ENCODE measurements around the gene NIP7. TPM values are rescaled to one million over a fixed set of nuclear protein-coding genes. Genes with fewer than 3 reads are reported as not detected.
"Not testable (repeated sequence)": the region's sequence is repeated elsewhere in the genome, so short reads cannot be mapped to it uniquely, and the experiment has no call there.

The NIP7 gene
- polyA plus RNA-seq, 3 donors, result 27.6 to 34.0 (median 30.9) TPM

DNA sequence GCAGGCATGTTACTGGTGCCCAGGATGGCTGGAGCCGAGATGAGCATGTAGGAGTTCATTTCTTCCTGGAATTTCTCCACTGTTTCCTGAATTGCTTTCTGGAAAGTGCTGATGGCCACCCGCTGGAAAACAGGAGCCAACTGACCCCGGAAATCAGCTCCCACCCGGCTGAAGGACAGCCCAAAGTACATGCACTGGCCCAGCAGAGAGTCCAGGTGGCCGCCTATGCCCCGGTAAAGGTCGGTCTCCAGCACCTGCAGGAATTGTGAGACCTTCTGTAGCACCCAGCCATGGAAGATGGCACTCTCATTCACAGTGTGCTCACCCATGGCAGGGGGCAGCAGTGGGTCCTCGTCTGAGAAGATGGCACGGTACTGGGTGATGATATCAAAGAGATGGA is 4.9 kb upstream of the NIP7 start:
- no peak for DNase-seq

DNA sequence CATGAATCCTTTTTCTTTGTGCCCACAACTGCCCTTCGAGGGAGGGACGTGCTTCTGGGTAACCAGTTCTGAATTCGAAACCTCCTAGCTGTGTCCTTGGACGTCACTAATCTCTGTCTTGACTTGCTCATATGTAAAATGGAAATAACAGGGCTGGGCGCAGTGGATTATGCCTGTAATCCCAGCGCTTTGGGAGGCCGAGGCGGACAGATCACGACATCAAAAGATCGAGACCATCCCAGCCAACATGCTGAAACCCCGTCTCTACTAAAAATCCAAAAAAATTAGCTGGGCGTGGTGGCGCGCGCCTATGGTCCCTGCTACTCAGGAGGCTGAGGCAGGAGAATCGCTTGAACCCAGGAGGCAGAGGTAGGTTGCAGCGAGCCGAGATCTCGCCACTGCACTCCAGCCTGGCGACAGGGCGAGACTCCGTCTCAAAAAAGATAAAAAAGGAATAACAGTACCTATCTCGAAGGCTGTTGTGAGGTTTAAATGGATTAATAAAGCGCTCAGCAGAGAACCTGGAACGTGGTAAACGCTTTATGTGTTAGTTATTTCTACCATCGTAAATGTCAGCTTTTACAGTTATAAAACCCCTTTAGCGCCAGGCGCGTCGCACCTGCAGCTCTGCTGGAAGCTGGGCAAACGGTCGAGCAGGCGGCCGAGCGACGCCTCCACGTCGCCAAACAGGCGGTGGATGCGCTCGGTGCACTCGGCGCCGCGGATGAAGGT is 849 bp upstream of the NIP7 start:
- DNase-seq, result no peak

DNA sequence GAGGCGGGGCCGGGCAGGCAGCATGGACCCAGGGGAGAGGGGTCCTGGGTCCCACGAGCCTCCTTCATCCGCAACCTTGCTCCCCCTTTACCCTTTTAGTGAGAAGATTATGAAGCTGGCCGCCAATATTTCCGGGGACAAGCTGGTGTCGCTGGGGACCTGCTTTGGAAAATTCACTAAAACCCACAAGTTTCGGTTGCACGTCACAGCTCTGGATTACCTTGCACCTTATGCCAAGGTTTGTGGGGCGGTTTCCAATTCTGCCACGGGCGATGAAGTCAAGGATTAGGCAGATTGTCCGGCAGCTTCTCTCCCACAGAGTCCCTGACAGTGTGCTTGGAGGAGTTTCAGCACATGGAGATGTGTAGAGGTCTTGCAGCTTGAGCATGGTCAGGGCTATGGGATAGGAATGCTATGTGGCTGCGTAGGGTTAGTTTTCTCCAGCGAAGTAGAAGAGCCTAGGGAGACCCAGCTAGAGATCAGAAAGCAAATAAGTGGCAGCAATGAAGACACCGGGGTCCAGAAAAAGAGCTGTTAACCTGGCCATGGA is 598 bp downstream of the NIP7 start:
- no peak for DNase-seq

- no peak for DNase-seq
Measured at GRCh38 chr16:69344171-69344570, 4.6 kb downstream of the NIP7 start.

- DNase-seq, result no peak
Measured at GRCh38 chr16:69345923-69346322, 6.4 kb downstream of the NIP7 start.

DNA sequence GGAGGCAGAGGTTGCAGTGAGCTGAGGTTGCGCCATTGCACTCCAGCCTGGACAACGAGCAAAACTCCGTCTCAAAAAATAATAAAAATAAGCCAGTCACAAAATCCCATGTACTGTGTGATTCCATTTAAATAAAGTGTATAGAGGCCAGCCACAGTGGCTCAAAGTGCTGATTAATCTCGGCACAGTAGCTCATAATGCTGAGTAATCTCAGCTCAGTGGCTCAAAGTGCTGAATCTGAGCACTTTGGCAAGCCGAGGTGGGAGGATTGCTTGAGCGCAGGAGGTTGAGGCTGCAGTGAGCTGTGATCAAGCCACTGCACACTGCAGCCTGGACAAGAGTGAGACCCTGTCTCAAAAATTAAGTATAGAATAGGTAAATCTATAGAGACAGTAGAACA is 7.1 kb downstream of the NIP7 start:
- no peak for DNase-seq

- no peak for DNase-seq
Measured at GRCh38 chr16:69348222-69348621, 8.7 kb downstream of the NIP7 start.

DNA sequence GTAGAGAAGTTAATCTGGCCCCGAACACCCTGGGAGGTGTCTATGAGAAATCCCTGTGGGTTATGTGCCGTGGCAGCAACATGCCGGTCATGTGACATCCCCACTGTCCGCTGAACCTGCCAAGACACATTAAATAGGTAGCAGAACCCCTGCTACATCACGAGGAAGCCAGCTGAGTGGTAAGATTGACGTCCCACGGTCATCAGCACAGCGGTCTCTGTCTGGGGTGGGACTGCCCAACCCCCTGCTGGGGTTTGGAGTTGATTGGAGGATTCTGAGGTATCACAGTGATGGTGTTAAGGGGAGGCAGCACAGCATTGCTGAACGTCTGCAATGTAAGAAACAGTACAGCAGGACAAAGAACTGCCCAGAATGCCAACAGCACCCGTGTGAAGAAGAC is 10.0 kb downstream of the NIP7 start:
- DNase-seq, result no peak

DNA sequence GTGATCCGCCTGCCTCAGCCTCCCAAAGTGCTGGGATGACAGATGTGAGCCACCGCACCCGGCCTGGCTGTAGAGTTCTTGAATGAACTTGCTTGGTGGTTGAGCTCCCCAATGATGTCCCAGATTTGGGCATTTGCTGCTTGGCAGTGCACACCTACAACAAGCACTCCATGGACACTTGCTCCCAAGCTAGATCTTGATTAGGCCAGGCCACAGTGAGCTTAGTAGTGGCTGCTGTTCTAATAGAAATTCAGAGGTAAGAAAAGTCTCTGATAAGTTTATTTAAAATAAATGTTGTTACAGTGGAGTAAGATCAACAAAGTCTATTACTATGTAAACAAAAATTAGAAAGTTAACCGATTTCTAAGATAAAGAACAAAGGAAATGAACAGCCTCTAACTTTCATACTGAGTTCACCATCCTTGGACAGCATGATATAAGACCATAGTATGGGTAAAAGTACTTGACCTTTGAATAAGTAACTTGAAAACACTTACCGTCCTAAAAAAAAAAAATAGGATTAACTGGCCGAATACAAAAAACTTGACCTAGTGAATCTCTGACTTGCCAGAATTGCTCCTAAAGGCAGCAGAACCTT is 11.1 kb downstream of the NIP7 start:
- DNase-seq, result no peak

GRCh38 chr16:69351309-69352027 is 11.9 kb downstream of the NIP7 start, which contains the start of gene TMED6:
TSS of gene TMED6 (minus strand) at chr16:69351786. CDS start at chr16:69351753, 33 bp downstream.
- no peak for DNase-seq

GRCh38 chr16:69360070-69360469 is 20.5 kb downstream of the NIP7 start:
- DNase-seq, result not testable (repeated sequence)

DNA sequence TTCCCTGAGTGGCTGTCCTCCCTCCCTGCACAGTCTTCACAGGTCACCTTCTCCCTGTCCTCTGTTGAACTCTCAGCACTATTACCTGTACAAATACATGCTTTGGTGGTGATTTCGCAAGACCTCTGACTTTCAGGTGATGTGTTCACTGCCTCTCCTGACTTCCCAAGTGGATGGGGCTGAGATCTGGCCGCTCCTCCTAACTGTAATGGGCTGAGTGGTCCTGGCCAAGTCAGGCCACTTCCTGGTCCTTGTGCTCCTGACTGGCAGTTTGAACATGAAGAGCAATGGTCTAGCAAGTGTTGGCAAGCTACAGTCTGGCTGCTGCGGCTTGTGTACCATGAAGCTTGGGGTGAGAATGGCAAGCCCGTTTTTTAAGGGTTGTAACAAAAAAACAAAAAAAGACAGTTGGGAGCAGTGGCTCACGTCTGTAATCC is 23.7 kb downstream of the NIP7 start:
- DNase-seq, result no peak

DNA sequence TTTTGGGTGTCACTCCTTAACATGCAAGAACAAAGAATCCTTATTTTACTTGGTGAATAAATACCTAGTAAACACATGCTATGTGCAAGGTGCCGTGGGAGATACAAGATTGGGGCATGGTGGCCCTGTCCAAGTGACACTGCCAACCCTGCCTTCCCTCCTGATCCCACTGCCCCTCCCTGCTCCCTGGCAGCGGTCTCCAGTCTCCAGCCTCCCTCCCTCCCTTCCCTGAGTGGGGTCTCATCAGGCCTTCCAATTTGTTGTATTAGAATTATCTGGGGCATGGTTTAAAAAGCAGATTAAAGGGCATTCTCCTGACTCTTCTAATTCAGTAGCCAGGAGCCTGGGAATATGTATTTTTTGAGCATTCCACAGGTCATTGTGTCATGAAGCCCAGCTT is 24.5 kb downstream of the NIP7 start:
- no peak for DNase-seq

DNA sequence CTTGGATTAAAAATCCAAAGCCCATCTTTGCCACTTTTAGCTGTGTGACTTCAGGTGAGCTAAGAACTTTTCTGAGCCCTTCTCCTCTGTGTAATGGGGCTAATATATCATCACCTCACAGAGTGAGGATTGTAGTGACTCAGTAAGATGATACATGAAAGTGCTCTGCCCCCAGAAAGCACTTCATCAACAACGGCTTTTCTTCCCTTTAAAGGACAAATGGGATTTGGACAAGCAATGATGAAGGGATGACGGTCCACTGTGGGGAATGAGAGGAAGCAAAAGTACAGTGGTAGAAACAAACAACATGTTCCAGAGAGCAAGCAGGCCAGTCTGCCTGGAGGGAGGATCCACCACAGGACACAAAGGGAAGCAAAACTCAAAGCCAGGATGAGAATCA is 26.3 kb downstream of the NIP7 start:
- no peak for DNase-seq

- no peak for DNase-seq
Measured at GRCh38 chr16:69366431-69366830, 26.9 kb downstream of the NIP7 start.

DNA sequence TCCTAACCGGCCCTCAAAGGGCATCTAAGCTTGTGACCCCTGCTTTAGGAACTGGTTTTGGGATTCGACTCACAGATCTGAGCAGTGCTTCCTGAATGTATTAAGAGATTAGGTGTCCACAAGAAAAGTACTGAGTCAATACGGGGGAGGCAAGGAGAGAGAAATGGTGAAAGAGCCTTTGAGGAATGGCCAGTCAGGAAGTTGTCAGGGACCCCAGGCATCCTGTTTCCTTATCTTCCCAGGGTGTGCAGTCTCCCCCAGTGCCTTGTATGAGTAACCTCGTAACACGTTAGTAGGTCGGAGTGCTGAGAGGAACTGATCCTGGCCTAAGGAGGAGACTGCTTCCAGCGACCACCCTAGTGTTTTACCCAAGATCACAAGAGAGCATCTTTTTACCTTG is 28.4 kb downstream of the NIP7 start:
- DNase-seq, result no peak

DNA sequence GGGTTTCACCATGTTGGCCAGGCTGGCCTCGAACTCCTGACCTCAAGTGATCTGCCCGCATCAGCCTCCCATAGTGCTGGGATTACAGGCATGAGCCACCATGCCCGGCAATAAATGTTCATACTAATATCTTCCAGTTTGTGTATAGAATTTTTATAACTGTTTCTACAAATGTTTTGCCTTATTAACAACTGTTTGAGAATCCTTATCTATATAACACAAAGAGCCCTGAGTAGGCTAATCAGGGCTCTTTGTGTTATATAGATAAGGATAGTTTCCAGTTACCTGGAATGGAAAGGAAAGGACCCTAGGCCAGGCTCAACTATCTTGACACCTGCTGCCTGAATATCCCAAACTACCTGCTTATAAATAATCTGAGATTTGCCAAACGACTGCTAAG is 29.3 kb downstream of the NIP7 start:
- DNase-seq, result no peak

- DNase-seq, result no peak
Measured at GRCh38 chr16:69371564-69371963, 32.0 kb downstream of the NIP7 start.

DNA sequence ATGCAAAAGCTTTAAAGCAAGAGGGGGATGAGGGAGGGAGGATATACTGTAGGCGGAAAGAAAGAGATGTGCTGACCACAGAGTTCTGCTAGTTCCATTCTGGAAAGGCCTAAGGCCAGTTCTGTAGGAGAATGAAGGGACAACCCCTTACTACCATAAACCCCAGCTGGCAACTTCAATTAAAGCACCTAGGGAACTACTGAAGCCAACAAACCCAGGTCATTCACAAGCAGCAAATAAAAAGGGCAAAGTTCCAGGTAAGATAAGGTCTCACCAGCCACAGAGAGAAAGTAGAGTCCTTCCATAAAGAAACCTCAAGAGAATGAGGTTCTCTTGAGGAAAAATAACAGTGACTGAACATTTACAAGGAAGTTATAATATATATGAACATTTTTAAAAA is 33.4 kb downstream of the NIP7 start:
- no peak for DNase-seq

- DNase-seq, result no peak
Measured at GRCh38 chr16:69376393-69377059, 37.0 kb downstream of the NIP7 start.

DNA sequence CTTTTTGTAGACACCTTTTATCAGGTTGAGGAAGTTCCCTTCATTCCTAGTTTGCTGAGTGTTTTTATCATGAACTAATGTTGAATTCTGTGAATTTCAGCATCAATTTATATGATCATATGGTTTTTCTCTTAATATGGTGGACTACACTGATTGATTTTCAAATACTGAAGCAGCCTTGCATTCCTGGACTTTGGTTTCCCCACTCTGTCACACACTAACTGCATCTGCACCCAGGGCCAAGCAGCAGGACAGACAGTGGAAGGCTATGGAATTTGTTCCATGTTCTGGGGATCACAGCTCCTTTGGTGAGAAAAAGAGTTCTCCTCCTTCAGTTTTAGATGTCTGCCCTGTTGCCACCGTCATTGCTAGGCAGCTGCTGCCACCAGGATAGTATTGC is 38.5 kb downstream of the NIP7 start:
- DNase-seq, result no peak

GRCh38 chr16:69378760-69379159 is 39.2 kb downstream of the NIP7 start:
- DNase-seq, result no peak

All from renal pelvis (tissue), 4 donors.